Activated CD8-positive, alpha-beta T cell treated with anti-CD3 and anti-CD28 coated beads for 36 hours (primary cell): ENCODE results near the gene CLCN6. TPM values are rescaled to one million over a fixed set of nuclear protein-coding genes. Genes with fewer than 3 reads are reported as not detected.

Experiments
- ATAC-seq: fragments of 200-7000 bp; cut with Tn5 transposase; one replicate; pipeline ENCODE4 v1.10.0; 2021; ENCODE audit warnings: mild to moderate bottlenecking, moderate library complexity
- CTCF ChIA-PET: fragments of 350-600 bp; sonication (Branson Sonifier 250); formaldehyde crosslinking; loops from one replicate; lab custom pipeline; 2021; ENCODE audit warnings: antibody characterized with exemption; lab: Charles Lee
- POLR2A ChIA-PET: fragments of 350-600 bp; sonication (Branson Sonifier 250); formaldehyde crosslinking; loops from one replicate; lab custom pipeline; 2021; ENCODE audit warnings: antibody characterized with exemption; lab: Charles Lee
- DNase-seq: peaks from one replicate; pipeline ENCODE4 v3.0.0-alpha.2; 2020
- H3K27ac Mint-ChIP-seq: one replicate; pipeline ENCODE4 v1.8.0; 2021; ENCODE audit warnings: mild to moderate bottlenecking, mixed read lengths
- H3K27me3 Mint-ChIP-seq: one replicate; pipeline ENCODE4 v1.8.0; 2021; ENCODE audit warnings: mixed read lengths
- H3K36me3 Mint-ChIP-seq: one replicate; pipeline ENCODE4 v1.8.0; 2021; ENCODE audit warnings: low read depth, mixed read lengths
- H3K4me1 Mint-ChIP-seq: one replicate; pipeline ENCODE4 v1.8.0; 2021; ENCODE audit warnings: low read depth, mixed read lengths
- H3K4me3 Mint-ChIP-seq: one replicate; pipeline ENCODE4 v1.8.0; 2021; ENCODE audit warnings: mild to moderate bottlenecking, moderate library complexity, mixed read lengths
- H3K9me3 Mint-ChIP-seq: one replicate; pipeline ENCODE4 v1.8.0; 2021; ENCODE audit warnings: mixed read lengths
- CTCF ChIP-seq: fragments of 200-600 bp; IDR thresholded peaks from one replicate; pipeline ENCODE4 v1.8.0; 2022; ENCODE audit warnings: antibody characterized with exemption, mild to moderate bottlenecking
- intact Hi-C: fragments of 100-400 bp; cut with micrococcal nuclease; formaldehyde crosslinking; loops from one replicate; pipeline ENCODE4 v1.10.0; 2022
- total RNA-seq, 2 experiments: library from RNA; stranded (reverse); gene quantifications; one replicate each; pipeline ENCODE4 v1.2.3, GENCODE V29; 2021

The CLCN6 gene
- total RNA-seq = 10 to 100 TPM; 10.8 to 12.2 TPM

GRCh38 chr1:11805422-11806306, at the start of gene CLCN6, which contains the start of gene MTHFR:
Gene CLCN6 (plus strand): TSS chr1:11806191. CDS start chr1:11806263, 72 bp downstream.
Gene MTHFR (minus strand): TSS chr1:11805964. CDS start chr1:11803116, 2,848 bp downstream.
- peak within 1 kb of the TSS; percentile 89 for H3K27ac Mint-ChIP-seq
- intact Hi-C loops = no loop called here
- peak within 1 kb of the TSS; percentile 90 for H3K4me3 Mint-ChIP-seq
- ChIA-PET POLR2A (interaction anchor here (0.6 to 6.5 kb wide), 8 partner anchors 17 to 177 kb away, joined by 3 to 123 read pairs (median 3); partner anchors contain the start of gene MFN2), CTCF (interaction anchor here (1.5 to 2.1 kb wide), 5 partner anchors 20 to 102 kb away, joined by 3 to 7 read pairs (median 5); no protein-coding TSS in a partner anchor)
- TF ChIP-seq CTCF = no peak
- H3K36me3 Mint-ChIP-seq = peaks cover 13% of the 10 kb centered on the region
- ATAC-seq (peak; percentile 88), DNase-seq (peak; percentile 99)
- H3K27me3 Mint-ChIP-seq = no peaks in the 10 kb centered on the region
- peaks cover 55% of the 10 kb centered on the region for H3K4me1 Mint-ChIP-seq
- H3K9me3 Mint-ChIP-seq = no peaks in the 10 kb centered on the region

GRCh38 chr1:11757047-11757446, 48.9 kb upstream of the CLCN6 start:
- TF ChIP-seq CTCF = no peak
- Mint-ChIP-seq H3K4me1 (peaks cover 2% of the 10 kb centered on the region), H3K27ac (no peak overlapping the region), H3K9me3 (no peaks in the 10 kb centered on the region), H3K27me3 (peaks cover 2% of the 10 kb centered on the region), H3K36me3 (no peaks in the 10 kb centered on the region), H3K4me3 (no peak overlapping the region)
- ATAC-seq (no peak), DNase-seq (no peak)
- intact Hi-C loops = no loop called here
- CTCF ChIA-PET = interaction anchor here (0.8 kb wide), 1 partner anchor 29 kb away, joined by 3 read pairs; no protein-coding TSS in a partner anchor
- POLR2A ChIA-PET = no interaction called here

- peaks cover 4% of the 10 kb centered on the region for H3K4me1 Mint-ChIP-seq
- ChIA-PET CTCF (no interaction called here), POLR2A (no interaction called here)
- intact Hi-C loops = no loop called here
- TF ChIP-seq CTCF = no peak
- H3K9me3 Mint-ChIP-seq = no peaks in the 10 kb centered on the region
- no peaks in the 10 kb centered on the region for H3K36me3 Mint-ChIP-seq
- ATAC-seq (no peak), DNase-seq (no peak)
- H3K4me3 Mint-ChIP-seq = no peak overlapping the region
- H3K27ac Mint-ChIP-seq = no peak overlapping the region
- H3K27me3 Mint-ChIP-seq = peaks cover 12% of the 10 kb centered on the region
Observed at GRCh38 chr1:11759791-11760190, 46.2 kb upstream of the CLCN6 start.

GRCh38 chr1:11761285-11761684, 44.7 kb upstream of the CLCN6 start:
- intact Hi-C loops = no loop called here

More at GRCh38 chr1:11761285-11761684, 44.7 kb upstream of the CLCN6 start:
- Mint-ChIP-seq H3K9me3 (no peaks in the 10 kb centered on the region), H3K4me1 (peaks cover 4% of the 10 kb centered on the region), H3K27ac (no peak overlapping the region), H3K27me3 (peaks cover 12% of the 10 kb centered on the region), H3K36me3 (no peaks in the 10 kb centered on the region), H3K4me3 (no peak overlapping the region)
- ATAC-seq = no peak
- DNase-seq = no peak
- no peak for TF ChIP-seq CTCF
- ChIA-PET POLR2A (interaction anchor here (0.7 kb wide), 1 partner anchor 147 kb away, joined by 3 read pairs; no protein-coding TSS in a partner anchor), CTCF (no interaction called here)
